Heart right ventricle (tissue), 16 donors: ENCODE measurements around the gene FAM47E. TPM values are rescaled to one million over a fixed set of nuclear protein-coding genes. Genes with fewer than 3 reads are reported as not detected.
"Not testable (repeated sequence)": the region's sequence is repeated elsewhere in the genome, so short reads cannot be mapped to it uniquely, and the experiment has no call there.

Experiments
- ATAC-seq, 8 donors: fragments of 200-7000 bp; cut with Tn5 transposase; one replicate each; pipeline ENCODE4 v1.9.1; 2020; ENCODE audit warnings: mild to moderate bottlenecking in 8 of 8, moderate library complexity in 8 of 8, moderate number of reproducible peaks in 1 of 8
- DNase-seq, 2 donors: peaks; one replicate each; pipeline ENCODE4 v3.0.0-alpha.2; 2020
- H3K27ac ChIP-seq, 10 donors: fragments of 200-600 bp; sonication (generic) in 2 of 10; one replicate each; pipeline versions ENCODE4 v1.5.0 to v1.8.0; 2020 to 2022; ENCODE audit warnings: mild to moderate bottlenecking in 3 of 10
- H3K27me3 ChIP-seq, 7 donors: fragments of 200-600 bp; one replicate each; pipeline ENCODE4 v1.8.0; 2021 to 2022; ENCODE audit warnings: mild to moderate bottlenecking in 2 of 7
- H3K36me3 ChIP-seq, 9 donors: fragments of 200-600 bp; sonication (generic) in 1 of 9; one replicate each; pipeline versions ENCODE4 v1.5.0 to v1.8.0; 2020 to 2022; ENCODE audit warnings: mild to moderate bottlenecking in 2 of 9
- H3K4me1 ChIP-seq, 9 donors: fragments of 200-600 bp; sonication (generic) in 1 of 9; one replicate each; pipeline versions ENCODE4 v1.5.0 to v1.8.0; 2020 to 2022; ENCODE audit warnings: mild to moderate bottlenecking in 4 of 9
- H3K4me3 ChIP-seq, 10 donors: fragments of 200-600 bp; sonication (generic) in 2 of 10; one replicate each; pipeline versions ENCODE4 v1.5.0 to v1.8.0; 2020 to 2022; ENCODE audit warnings: mild to moderate bottlenecking in 7 of 10, moderate library complexity in 2 of 10
- H3K9me3 ChIP-seq, 11 donors: fragments of 200-600 bp in 10 of 11; sonication (generic) in 2 of 11; one replicate each; pipeline versions ENCODE4 v1.5.0 to v1.8.0; 2013 to 2022; ENCODE audit warnings: mild to moderate bottlenecking in 2 of 11, control low read depth in 1 of 11, moderate library complexity in 1 of 11
- WGBS, 2 donors: extraction: QIAGEN DNeasy Blood & Tissue Kit; methylation state at CpG; one replicate each; pipeline ENCODE4 v1.1.7; 2013; ENCODE audit warnings: inconsistent platforms in 1 of 2; 5-methylcytosine and 5-hydroxymethylcytosine counted together
- intact Hi-C, 10 donors: fragments of 100-400 bp; cut with DNase I; formaldehyde crosslinking; loops; one replicate each; pipeline versions ENCODE4 v1.11.1 to v1.14.2; 2022
- polyA plus RNA-seq, 2 donors: library from polyadenylated mRNA; stranded (reverse); fragments of 200-250 nt; gene quantifications; one replicate each; pipeline ENCODE4 v1.2.3, GENCODE V29; 2013
- total RNA-seq, 10 donors: library from RNA; stranded (reverse); fragmentation: NEBNext Ultra II Directional in 3 of 10; extraction: Animal tissue kit (Norgen Biotek cat#: 25700) in 3 of 10; gene quantifications; one replicate each; pipeline versions ENCODE4 v1.2.1 to v1.2.4, GENCODE V29; 2021 to 2023
- TF ChIP-seq, protein P1 (sequence below), 9 donors: fragments of 200-600 bp; sonication (generic) in 2 of 9; IDR thresholded peaks; one replicate each; pipeline versions ENCODE4 v1.5.0 to v1.8.0; 2021 to 2022; ENCODE audit warnings: antibody characterized with exemption in 9 of 9, mild to moderate bottlenecking in 5 of 9, moderate library complexity in 1 of 9
- donor health status: Arrhythmogenic right ventricular cardiomyopathy.
- donor health status: ischemic (EF 13 %, LVEDD 7.1; RV severe dilation, severe dysfunction).
- donor health status: healthy with polysubstance abuse.
- donor health status: DM: no; HTN: yes; CAD: no.
- donor health status: DM: no; HTN: no; CAD: no.
- donor health status: ischemic (EF 25% LVEDD 6.9; RV normal size, moderate dysfunction).
- donor health status: ischemic (EF 25% LVEDD 5.7; RV mildly dilated, moderate dysfunction).
- donor health status: healthy.
- donor health status: DM: yes; HTN: yes; CAD: no.
- donor health status: Ischemic cardiomyopathy.
- donor health status: ischemic (EF 35%, LVEDD 5.7; RV mildly dilated, moderate dysfunction).
- donor health status: nonischemic (EF 11% LVEDD 7.7; RV severe dilation, severe dysfunction).
- donor health status: DM: yes; HTN: yes; CAD: no.
- donor health status: PGD.
- donor health status: ischemic (EF 29% LVEDD 5.4; RV normal size, mild dysfunction).
- donor health status: nonischemic (EF 23%, LVEDD 6.1; RV moderate dilation, normal function).

Gene FAM47E
- total and polyA plus RNA-seq, 12 donors = 0.68 to 6.3 (median 3.1) TPM

DNA sequence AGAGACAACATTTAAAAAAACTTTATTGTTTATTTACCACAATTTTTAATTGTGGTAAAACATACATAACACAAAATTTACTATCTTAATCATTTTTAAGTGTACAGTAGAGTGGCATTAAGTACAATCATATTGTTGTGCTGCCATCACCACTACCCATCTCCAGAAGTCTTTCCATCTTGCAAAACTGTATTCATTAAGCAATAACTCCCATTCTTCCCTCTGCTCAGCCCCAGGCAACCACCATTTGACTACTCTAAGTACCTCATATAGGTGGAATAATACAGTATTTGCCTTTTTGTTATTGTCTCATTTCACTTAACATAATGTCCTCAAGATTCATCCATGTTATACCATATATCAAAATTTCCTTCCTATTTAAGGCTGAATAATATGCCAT, 12.8 kb upstream of the FAM47E start:
- ATAC-seq (peak in 1 of 8 donors; percentile 6), DNase-seq (no peak)
- H3K4me1 ChIP-seq = peaks cover 0 to 5% (median 0%) of the 10 kb centered on the region in 9 donors
- TF ChIP-seq, protein P1, sequence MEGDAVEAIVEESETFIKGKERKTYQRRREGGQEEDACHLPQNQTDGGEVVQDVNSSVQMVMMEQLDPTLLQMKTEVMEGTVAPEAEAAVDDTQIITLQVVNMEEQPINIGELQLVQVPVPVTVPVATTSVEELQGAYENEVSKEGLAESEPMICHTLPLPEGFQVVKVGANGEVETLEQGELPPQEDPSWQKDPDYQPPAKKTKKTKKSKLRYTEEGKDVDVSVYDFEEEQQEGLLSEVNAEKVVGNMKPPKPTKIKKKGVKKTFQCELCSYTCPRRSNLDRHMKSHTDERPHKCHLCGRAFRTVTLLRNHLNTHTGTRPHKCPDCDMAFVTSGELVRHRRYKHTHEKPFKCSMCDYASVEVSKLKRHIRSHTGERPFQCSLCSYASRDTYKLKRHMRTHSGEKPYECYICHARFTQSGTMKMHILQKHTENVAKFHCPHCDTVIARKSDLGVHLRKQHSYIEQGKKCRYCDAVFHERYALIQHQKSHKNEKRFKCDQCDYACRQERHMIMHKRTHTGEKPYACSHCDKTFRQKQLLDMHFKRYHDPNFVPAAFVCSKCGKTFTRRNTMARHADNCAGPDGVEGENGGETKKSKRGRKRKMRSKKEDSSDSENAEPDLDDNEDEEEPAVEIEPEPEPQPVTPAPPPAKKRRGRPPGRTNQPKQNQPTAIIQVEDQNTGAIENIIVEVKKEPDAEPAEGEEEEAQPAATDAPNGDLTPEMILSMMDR (IDR thresholded peaks at IDR 0.05) = no peak
- intact Hi-C loops = no loop called here
- no peaks in the 10 kb centered on the region for H3K36me3 ChIP-seq
- no peaks in the 10 kb centered on the region for H3K27me3 ChIP-seq
- peak overlapping the region in 1 of 10 donors; percentile 61 for H3K27ac ChIP-seq
- no peak overlapping the region for H3K4me3 ChIP-seq
- H3K9me3 ChIP-seq = peaks cover 0 to 21% (median 11%) of the 10 kb centered on the region in 11 donors

DNA sequence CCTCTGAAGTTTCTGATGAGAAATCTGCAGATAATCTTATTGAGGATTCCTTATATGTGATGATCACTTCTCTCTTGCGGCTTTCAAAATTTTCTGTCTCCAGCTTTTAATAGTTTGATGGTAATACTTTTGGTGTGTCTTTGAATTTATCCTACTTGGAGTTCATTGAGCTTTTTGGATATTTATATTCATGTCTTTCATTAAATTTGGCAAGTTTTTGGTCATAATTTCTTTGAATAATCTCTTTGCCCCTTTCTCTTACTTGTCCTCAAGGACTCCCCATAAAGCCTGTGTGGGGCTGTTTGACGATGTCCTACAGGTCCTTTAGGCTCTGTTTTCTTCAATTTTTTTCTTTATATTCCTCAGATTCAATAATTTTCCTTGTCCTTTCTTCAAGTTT, 11.3 kb upstream of the FAM47E start:
- ATAC-seq (no peak), DNase-seq (no peak)
- WGBS, 2 donors = 91 to 92% methylated on average over 2 of the region's 2 CpGs

DNA sequence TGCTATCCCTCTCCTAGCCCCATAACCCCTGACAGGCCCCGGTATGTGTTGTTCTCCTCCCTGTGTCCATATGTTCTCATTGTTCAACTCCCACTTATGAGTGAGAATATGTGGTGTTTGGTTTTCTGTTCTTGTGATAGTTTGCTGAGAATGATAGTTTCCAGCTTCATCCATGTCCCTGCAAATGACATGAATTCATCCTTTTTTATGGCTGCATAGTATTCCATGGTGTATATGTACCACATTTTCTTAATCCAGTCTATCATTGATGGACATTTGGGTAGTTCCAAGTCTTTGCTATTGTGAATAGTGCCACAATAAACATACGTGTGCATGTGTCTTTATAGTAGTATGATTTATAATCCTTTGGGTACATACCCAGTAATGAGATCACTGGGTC, 7.6 kb upstream of the FAM47E start:
- H3K4me1 ChIP-seq, H3K4me3 ChIP-seq, intact Hi-C loops, ATAC-seq, DNase-seq, H3K36me3 ChIP-seq, H3K27ac ChIP-seq, H3K27me3 ChIP-seq: not testable (repeated sequence)
- peaks cover 0 to 21% (median 11%) of the 10 kb centered on the region in 11 donors for H3K9me3 ChIP-seq
- WGBS, 2 donors = 92 to 93% methylated on average over 2 of the region's 2 CpGs

More for the DNA sequence above, 11.3 kb upstream of the FAM47E start:
- peaks cover 0 to 21% (median 11%) of the 10 kb centered on the region in 11 donors for H3K9me3 ChIP-seq
- TF ChIP-seq, protein P1 (IDR thresholded peaks at IDR 0.05) = no peak
- H3K27ac ChIP-seq = no peak overlapping the region
- intact Hi-C loops = no loop called here
- H3K36me3 ChIP-seq = no peaks in the 10 kb centered on the region
- no peak overlapping the region for H3K4me3 ChIP-seq
- peaks cover 0 to 5% (median 0%) of the 10 kb centered on the region in 9 donors for H3K4me1 ChIP-seq
- no peaks in the 10 kb centered on the region for H3K27me3 ChIP-seq

DNA sequence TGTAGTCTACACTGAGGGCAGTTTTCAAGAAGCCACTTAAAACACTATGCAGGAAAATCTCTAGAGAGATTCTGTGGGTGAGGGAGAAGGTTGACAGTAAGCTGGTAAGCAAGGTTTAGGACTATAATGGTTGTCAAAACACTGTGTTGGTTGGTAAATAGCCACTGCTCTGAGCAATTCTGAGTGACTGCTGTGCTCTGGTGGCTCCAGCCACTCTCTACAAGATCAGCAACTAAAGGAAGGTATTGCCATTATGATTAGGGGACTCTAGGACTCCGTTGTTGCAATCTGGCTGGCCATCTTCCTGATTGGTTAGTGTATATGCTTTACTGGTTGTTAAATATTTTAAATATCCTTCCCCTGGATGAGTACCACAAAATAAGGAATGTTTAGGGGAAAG, 5.5 kb upstream of the FAM47E start:
- peaks cover 0 to 29% (median 7%) of the 10 kb centered on the region in 7 donors for H3K27me3 ChIP-seq
- H3K9me3 ChIP-seq = peaks cover 0 to 4% (median 0%) of the 10 kb centered on the region in 11 donors
- H3K27ac ChIP-seq = no peak overlapping the region
- DNase-seq (no peak), ATAC-seq (peak in 2 of 8 donors; percentile 47 to 68)
- H3K4me3 ChIP-seq = no peak overlapping the region
- H3K36me3 ChIP-seq = no peaks in the 10 kb centered on the region
- 44 to 61% methylated on average over 1 of the region's 1 CpG for WGBS, 2 donors
- TF ChIP-seq, protein P1 (IDR thresholded peaks at IDR 0.05) = peak in 1 of 9 donors; percentile 17
- intact Hi-C loops = loop anchor here in 2 of 10 donors (5.0 kb wide), 1 partner anchor 69 kb away; no protein-coding TSS in a partner anchor
- peaks cover 0 to 5% (median 2%) of the 10 kb centered on the region in 9 donors for H3K4me1 ChIP-seq

DNA sequence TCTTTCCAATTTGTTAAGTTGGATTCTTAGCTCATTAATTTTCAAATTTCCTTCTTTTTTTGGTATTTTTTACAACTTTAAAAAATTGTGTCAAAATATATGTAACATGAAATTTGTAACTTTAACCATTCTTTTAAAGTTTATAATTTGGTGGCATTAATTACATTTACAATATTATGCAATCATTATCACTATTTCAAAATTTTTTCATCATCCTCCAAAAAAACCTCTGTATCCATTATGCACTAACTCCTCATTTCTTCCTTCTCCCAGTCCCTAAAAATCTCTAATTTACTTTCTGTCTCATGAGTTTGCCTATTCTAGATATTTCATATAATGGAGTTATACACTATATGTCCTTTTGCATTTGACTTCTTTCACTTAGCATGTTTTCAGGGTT, 4.7 kb upstream of the FAM47E start:
- no peaks in the 10 kb centered on the region for H3K36me3 ChIP-seq
- H3K4me3 ChIP-seq = no peak overlapping the region
- peaks cover 0 to 10% (median 7%) of the 10 kb centered on the region in 9 donors for H3K4me1 ChIP-seq
- ATAC-seq = no peak
- TF ChIP-seq, protein P1 (IDR thresholded peaks at IDR 0.05) = no peak
- no peak for DNase-seq
- H3K9me3 ChIP-seq = no peaks in the 10 kb centered on the region
- intact Hi-C loops = loop anchor here in 2 of 10 donors (5.0 kb wide), 1 partner anchor 70 kb away; no protein-coding TSS in a partner anchor
- H3K27ac ChIP-seq = no peak overlapping the region
- H3K27me3 ChIP-seq = peaks cover 0 to 37% (median 12%) of the 10 kb centered on the region in 7 donors
